Endometrial microvascular endothelial cells (primary cell): ENCODE results near the gene TEK. TPM values are rescaled to one million over a fixed set of nuclear protein-coding genes. Genes with fewer than 3 reads are reported as not detected.
"Not testable (repeated sequence)": the region's sequence is repeated elsewhere in the genome, so short reads cannot be mapped to it uniquely, and the experiment has no call there.

Experiments
- in situ Hi-C: cut with HindIII; loops from 2 replicates; pipeline ENCODE4 v1.10.0; 2017; ENCODE audit warnings: low sequenced_read_pairs, low pct_unique_long_range_greater_than_20kb; ENCODE audit errors: inconsistent ontology term
- total RNA-seq: library from RNA; depleted of rRNA; stranded (reverse); fragments of >200 nt; gene quantifications from one replicate; pipeline ENCODE4 v1.2.3, GENCODE V29; 2015; ENCODE audit errors: inconsistent ontology term

The TEK gene
- total RNA-seq, 1 donor from 2014 or later, result 38.5 TPM

GRCh38 chr9:27203783-27204182 is 94.8 kb downstream of the TEK start:
- in situ Hi-C loops, result no loop called here

GRCh38 chr9:27204578-27204977 is 95.6 kb downstream of the TEK start:
- in situ Hi-C loops, result no loop called here

- in situ Hi-C loops, result no loop called here
These were observed 96.2 kb downstream of the TEK start for GRCh38 chr9:27205198-27205597.

GRCh38 chr9:27206041-27206440 is 97.0 kb downstream of the TEK start:
- in situ Hi-C loops, result no loop called here

- in situ Hi-C loops, result no loop called here
These were observed 100.0 kb downstream of the TEK start for GRCh38 chr9:27209034-27209433.

- in situ Hi-C loops, result no loop called here
These were observed 101.6 kb downstream of the TEK start for GRCh38 chr9:27210588-27210987.

- in situ Hi-C loops, result no loop called here
These were observed 103.2 kb downstream of the TEK start for GRCh38 chr9:27212191-27212590.

- in situ Hi-C loops, result no loop called here
These were observed 103.6 kb downstream of the TEK start for GRCh38 chr9:27212621-27213020.

- in situ Hi-C loops, result no loop called here
These were observed 118.2 kb downstream of the TEK start for GRCh38 chr9:27227192-27227591.

- in situ Hi-C loops, result not testable (repeated sequence)
These were observed 130.6 kb downstream of the TEK start for GRCh38 chr9:27239648-27240047.

- in situ Hi-C loops, result no loop called here
These were observed 138.7 kb downstream of the TEK start for GRCh38 chr9:27247756-27248155.

- in situ Hi-C loops, result no loop called here
These were observed 139.7 kb downstream of the TEK start for GRCh38 chr9:27248702-27249101.

- in situ Hi-C loops, result no loop called here
These were observed 149.6 kb downstream of the TEK start for GRCh38 chr9:27258662-27259061.

GRCh38 chr9:27260789-27261516 is 151.9 kb downstream of the TEK start:
- in situ Hi-C loops, result no loop called here

GRCh38 chr9:27261517-27262211 is 152.6 kb downstream of the TEK start:
- in situ Hi-C loops, result no loop called here

GRCh38 chr9:27272103-27272502 is 163.1 kb downstream of the TEK start:
- in situ Hi-C loops, result no loop called here

- in situ Hi-C loops, result no loop called here
These were observed 164.2 kb downstream of the TEK start for GRCh38 chr9:27273186-27273585.

- in situ Hi-C loops, result loop anchor here (25.0 kb wide), 1 partner anchor 239 kb away; no protein-coding TSS in a partner anchor
These were observed 167.4 kb downstream of the TEK start for GRCh38 chr9:27276193-27277030.

GRCh38 chr9:27278374-27278773 is 169.3 kb downstream of the TEK start:
- in situ Hi-C loops, result loop anchor here (25.0 kb wide), 1 partner anchor 241 kb away; no protein-coding TSS in a partner anchor
